ENCODE data around the gene OGFOD2. TPM values are rescaled to one million over a fixed set of nuclear protein-coding genes. Genes with fewer than 3 reads are reported as not detected.

OGFOD2 gene
- total RNA-seq, result 17.2 and 18.1 TPM in 2 replicates
- long read RNA-seq, partial matches to known transcripts, result 0 of 4 reads
- long read RNA-seq, other reads (novel, unspliced or antisense), result 2 of 4 reads

- no peak for TF ChIP-seq CTCF (conservative IDR thresholded peaks at IDR 0.05)
- H3K9me3 Mint-ChIP-seq, result no peaks in the 10 kb centered on the region
- peak; percentile 78 for DNase-seq (ENCODE audit: low read depth, low spot score)
- H3K36me3 Mint-ChIP-seq (ENCODE audit: low read depth), result no peaks in the 10 kb centered on the region
- H3K27me3 Mint-ChIP-seq (ENCODE audit: low read depth), result peaks cover 5% of the 10 kb centered on the region
- peak within 1 kb of the TSS; percentile 100 for H3K27ac Mint-ChIP-seq (ENCODE audit: unreplicated experiment)
- H3K4me1 Mint-ChIP-seq, result peaks cover 26% of the 10 kb centered on the region
- peak within 1 kb of the TSS; percentile 99 for H3K4me3 Mint-ChIP-seq
Measured at GRCh38 chr12:122974892-122975789, at the start of gene OGFOD2. Gene OGFOD2, plus strand, starts transcription at chr12:122975244. Its CDS starts 8 bp downstream, at chr12:122975252.

DNA sequence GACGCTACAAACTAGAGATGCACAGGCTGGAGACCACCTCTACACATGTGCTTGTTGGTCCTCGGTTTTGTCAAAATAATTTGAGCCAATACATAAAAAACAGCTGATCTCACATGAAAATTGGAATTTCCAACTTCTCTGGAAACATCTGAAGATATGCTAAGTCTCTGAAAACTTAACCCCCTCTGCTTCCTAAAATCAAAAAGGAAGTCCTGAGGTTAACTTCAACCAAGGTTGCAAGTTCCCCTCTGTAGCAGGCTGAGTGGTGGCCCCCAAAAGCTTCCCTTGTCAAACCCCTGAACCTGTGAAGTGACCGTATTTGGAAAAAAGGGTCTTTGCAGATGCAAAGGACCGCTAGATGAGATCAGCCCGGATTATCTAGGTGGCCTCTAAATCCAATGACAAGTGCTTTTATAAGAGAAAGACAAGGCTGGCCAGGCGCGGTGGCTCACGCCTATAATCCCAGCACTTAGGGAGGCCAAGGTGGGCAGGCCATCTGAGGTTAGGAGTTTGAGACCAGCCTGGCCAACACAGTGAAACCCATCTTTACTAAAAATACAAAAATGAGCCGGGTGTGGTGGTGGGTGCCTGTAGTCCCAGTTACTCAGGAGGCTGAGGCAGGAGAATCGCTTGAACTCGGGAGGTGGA lies 47.2 kb upstream of the OGFOD2 start:
- no peak for DNase-seq (ENCODE audit: low read depth, low spot score)
- Mint-ChIP-seq H3K27me3 (ENCODE audit: low read depth) (no peaks in the 10 kb centered on the region), H3K27ac (ENCODE audit: unreplicated experiment) (no peak overlapping the region), H3K4me3 (no peak overlapping the region), H3K9me3 (no peaks in the 10 kb centered on the region), H3K36me3 (ENCODE audit: low read depth) (no peaks in the 10 kb centered on the region), H3K4me1 (no peaks in the 10 kb centered on the region)
- no peak for TF ChIP-seq CTCF (conservative IDR thresholded peaks at IDR 0.05)

DNA sequence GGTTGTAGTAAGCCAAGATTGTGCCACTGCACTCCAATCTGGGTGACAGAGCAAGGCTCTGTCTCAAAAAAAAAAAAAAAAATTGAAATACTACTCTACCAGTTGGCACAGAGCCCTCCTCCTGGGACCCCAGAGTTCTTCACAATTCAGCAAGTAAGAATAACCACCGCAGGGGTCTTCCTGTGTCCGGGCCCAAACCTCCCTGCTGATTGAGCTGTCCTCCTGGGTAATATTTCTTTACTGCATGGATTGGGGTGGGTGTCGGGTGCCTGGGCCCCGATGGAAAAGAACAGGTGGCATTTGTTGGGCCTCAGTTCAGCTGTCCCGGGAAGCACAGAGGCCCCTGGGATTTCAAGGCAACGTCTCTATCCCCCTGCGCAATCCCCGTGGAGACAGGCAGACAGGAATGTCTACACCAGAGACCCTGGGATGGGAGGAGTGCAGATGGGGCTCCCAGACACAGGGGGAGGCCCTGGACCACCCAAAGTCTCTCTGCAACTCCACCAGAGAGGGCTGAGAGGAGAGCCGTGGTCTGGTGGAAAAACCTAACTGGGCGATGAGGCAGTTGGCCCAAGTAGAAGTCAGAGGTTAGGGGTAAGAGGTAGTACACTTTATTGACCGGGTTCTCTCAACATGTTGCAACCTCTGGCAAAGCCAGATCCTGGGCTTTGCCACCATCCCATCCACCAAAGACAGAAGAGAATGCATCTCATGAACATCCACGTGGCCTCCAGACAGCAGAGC lies 46.5 kb upstream of the OGFOD2 start:
- no peak for DNase-seq (ENCODE audit: low read depth, low spot score)
- no peaks in the 10 kb centered on the region for H3K27me3 Mint-ChIP-seq (ENCODE audit: low read depth)
- H3K4me3 Mint-ChIP-seq, result no peak overlapping the region
- H3K4me1 Mint-ChIP-seq, result no peaks in the 10 kb centered on the region
- TF ChIP-seq CTCF (conservative IDR thresholded peaks at IDR 0.05), result no peak
- H3K27ac Mint-ChIP-seq (ENCODE audit: unreplicated experiment), result peak overlapping the region; percentile 75
- H3K36me3 Mint-ChIP-seq (ENCODE audit: low read depth), result no peaks in the 10 kb centered on the region
- no peaks in the 10 kb centered on the region for H3K9me3 Mint-ChIP-seq

DNA sequence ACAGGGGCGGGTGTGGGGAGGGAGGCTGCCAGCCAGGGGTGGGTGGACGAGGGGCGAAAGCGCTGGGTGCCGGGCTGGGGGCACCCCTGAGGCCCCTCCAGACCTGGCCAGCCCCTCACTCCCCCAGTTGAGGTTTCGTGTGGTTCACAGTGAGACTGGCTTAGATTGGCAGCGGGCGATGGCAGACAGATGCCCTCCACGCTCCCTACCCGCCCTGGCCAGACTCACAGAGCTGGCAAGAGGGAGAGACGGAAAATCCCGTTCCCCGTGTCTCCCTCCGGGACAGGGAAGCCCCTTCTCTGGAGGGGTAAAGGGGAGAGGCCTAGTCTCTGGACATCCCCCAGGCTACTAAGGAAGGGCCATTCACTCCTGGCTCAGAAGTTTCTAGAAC lies 45.9 kb upstream of the OGFOD2 start:
- Mint-ChIP-seq H3K4me3 (no peak overlapping the region), H3K27ac (ENCODE audit: unreplicated experiment) (no peak overlapping the region), H3K9me3 (no peaks in the 10 kb centered on the region), H3K4me1 (no peaks in the 10 kb centered on the region), H3K27me3 (ENCODE audit: low read depth) (no peaks in the 10 kb centered on the region), H3K36me3 (ENCODE audit: low read depth) (no peaks in the 10 kb centered on the region)
- no peak for DNase-seq (ENCODE audit: low read depth, low spot score)
- TF ChIP-seq CTCF (conservative IDR thresholded peaks at IDR 0.05), result no peak

DNA sequence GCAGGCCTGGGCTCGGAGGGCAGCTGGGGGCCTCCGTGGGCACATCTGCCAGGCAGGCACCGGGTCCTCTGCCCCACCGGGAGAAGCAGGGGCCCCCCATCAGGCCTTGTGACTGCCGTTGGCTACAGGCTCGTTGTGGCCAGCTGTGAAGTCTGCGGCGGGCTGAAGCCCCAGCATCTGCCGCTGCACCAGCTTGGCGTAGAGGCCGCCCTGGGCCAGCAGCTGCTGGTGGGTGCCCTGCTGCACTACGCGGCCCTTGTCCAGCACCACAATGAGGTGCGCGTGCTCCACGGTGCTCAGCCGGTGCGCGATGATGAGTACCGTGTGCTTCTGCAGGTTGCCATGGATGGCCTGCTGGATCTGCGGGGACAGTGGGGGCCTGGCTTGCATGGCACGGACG lies 45.2 kb upstream of the OGFOD2 start:
- Mint-ChIP-seq H3K27me3 (ENCODE audit: low read depth) (no peaks in the 10 kb centered on the region), H3K36me3 (ENCODE audit: low read depth) (no peaks in the 10 kb centered on the region), H3K27ac (ENCODE audit: unreplicated experiment) (no peak overlapping the region), H3K4me1 (no peaks in the 10 kb centered on the region), H3K4me3 (no peak overlapping the region), H3K9me3 (no peaks in the 10 kb centered on the region)
- no peak for TF ChIP-seq CTCF (conservative IDR thresholded peaks at IDR 0.05)
- no peak for DNase-seq (ENCODE audit: low read depth, low spot score)
